ENCODE measurements around the gene LIM2.
"Not testable (repeated sequence)": the region's sequence is repeated elsewhere in the genome, so short reads cannot be mapped to it uniquely, and the experiment has no call there.

LIM2 gene, protein sequence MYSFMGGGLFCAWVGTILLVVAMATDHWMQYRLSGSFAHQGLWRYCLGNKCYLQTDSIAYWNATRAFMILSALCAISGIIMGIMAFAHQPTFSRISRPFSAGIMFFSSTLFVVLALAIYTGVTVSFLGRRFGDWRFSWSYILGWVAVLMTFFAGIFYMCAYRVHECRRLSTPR

DNA sequence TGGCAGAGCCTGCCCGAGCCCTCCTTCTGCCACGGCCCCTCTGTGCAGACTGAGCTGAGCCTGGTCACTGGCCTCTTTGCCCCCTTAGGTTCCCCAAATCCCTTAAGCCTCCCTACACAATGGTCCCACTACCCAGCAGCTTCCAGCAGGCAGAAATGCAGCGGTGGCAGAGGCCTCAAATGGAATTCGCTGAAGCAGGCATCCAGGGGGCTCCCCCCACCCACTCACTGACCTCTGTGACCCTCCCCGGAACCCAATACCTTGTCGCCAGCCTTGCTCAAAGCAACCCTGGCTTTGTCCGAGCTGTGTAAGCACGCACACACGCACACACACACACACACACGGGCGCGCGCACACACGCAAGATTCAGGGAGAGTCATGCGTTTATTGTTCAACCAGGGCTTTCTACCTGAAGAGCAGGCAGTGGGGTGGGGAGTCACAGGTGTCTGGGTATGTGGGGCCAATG lies at the start of gene LIM2:
TSS of gene LIM2 (minus strand) at position 51 of the 466 bp plus-strand sequence. CDS start 531 bp downstream, outside the sequence.
- DNase-seq: no peak

DNA sequence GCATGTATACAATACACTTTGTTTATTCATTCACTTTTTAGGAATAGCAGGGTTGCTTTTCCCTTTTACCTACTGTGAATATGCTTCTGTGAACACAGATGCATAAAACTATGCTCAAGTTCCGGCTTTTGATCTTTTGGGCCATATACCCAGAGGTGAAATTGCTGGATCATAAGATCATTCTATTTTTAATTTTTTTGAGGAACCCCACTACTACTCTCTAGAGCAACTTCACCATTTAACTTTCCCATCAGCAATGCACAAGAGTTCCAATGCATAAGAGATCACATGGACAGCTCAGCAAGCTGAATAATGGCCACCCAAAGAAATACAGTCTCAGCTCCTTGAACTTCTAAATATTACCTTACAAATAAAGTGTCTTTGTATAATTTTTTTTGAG lies 46.7 kb upstream of the LIM2 start:
- DNase-seq: no peak

DNA sequence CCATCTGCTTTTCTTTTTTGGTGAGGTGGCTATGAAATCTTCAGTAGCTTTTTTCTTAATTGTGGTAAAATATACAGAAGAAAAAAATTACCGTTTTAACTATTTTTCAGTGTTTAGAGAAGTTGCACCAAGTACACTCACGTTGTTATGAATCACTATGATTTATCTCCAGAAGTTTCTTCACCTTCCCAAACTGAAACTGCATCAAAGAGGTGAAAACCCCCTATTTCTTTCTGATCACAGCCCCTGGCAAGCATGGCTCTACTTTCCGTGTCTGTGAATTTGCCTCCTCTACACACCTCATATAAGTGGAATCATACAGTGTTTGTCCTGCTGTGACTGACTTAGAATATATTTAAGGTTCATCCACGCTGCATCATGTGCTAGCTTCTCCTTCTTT lies 45.3 kb upstream of the LIM2 start:
- no peak for DNase-seq

DNA sequence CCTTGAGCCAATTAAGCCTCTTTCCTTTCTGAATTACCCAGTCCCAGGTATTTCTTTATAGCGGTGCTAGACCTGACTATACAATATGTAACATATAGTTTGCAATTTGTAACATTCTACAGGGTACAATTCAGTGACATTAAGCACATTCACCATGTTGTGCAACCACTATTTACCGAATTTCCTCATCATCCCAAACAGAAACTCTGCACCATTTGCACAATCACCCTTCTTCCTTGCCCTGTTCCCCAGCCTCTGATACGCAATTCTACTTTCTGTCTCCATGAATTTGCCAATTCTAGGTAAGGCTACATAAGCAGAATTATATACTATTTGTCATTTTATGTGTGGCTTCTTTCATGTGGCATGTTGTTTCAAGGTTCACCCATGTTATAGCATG lies 43.4 kb upstream of the LIM2 start:
- no peak for DNase-seq

DNA sequence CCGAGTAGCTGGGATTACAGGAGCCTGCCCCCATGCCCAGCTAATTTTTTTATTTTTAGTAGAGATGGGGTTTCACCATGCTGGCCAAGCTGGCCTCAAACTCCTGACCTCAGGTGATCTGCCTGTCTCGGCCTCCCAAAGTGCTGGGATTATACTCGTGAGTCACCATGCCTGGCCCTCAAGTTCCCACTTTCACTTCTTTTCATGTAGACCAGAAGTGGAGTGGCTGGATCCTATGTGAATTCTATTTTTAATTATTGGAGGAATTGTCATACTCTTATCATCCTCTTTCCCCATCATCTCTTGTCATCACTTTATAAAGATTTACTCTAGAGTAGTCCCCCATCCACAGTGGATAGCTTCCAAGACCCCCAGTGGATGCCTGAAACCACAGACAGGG lies 42.4 kb upstream of the LIM2 start:
- DNase-seq: no peak

DNA sequence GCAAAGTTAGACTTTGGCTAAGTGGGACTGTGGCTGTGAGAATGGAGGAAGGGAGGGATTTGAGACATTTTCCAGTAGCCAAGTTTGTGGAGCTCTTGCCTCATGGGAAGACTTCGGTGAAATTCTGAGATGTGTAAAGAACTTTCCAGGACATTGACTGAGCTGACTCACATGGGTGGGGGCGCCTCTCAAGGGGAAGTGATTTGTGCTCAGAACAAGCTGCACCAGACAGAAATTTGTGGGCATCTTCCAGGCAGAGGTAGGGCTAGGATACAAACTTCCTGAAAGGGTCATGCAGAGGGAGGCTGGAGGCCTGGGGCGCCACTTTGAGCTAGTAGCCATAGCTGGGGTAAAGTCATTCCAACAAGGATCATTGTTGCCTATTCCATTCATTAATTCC lies 39.4 kb upstream of the LIM2 start:
- no peak for DNase-seq

DNA sequence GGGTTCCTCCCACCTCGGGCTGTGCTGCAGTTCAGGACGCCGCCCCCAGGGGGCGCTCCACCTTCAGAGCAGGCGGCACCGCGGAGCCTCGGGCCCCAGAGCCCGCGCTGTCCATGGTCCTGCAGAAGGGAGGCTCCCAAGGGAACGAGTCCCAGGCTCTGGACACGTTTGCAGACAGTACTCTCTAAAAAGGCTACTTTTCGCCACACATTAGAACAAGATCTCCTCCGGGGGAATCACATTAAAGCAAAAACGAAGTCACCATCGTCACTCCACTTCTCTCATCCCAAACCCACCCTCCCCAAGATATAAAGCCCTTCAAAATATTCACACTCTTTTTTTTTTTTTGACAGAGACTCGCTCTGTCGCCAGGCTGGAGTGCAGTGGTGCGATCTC lies 34.3 kb upstream of the LIM2 start:
- peak; percentile 92 for DNase-seq

DNA sequence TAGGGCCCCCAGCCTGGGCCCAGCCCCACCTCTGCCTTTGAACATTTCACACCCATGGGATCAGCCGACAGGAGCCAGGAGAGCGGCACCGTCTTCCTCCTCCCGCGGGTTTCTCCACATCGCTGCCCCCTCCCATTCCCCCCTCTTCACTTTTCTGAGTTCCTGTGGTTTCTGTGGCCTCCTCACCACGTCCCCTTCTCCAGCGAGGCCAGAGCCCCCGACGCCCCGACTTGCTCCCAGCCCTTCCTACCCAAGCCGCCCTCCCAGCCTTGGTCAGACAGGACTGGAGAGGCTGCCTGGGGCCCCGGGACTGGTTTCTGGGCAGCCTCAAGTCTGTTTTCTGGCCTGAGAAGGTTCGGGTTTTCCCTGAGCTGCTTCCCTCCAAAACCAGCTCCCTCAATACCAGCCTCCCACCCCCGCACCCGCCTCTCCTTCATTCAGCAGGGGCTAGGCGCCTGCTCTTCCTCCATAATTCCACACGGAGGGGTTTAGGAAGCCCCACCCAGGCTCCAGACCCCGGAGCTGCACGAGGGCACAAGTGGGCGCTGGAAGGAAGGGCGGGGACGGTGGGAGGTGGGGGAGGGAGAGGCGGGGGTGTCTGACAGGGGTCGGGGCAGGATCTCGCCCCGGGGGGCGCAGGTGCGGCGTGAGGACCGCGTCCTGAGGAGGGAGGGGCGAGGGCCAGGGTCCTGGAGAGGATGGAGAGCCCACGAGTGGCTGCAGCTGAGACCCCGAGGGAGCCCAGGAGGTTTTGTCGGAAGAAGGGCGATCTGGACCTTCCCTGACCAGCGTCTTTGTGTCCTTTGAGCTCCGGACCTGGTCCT lies 33.7 kb upstream of the LIM2 start:
- no peak for DNase-seq

DNA sequence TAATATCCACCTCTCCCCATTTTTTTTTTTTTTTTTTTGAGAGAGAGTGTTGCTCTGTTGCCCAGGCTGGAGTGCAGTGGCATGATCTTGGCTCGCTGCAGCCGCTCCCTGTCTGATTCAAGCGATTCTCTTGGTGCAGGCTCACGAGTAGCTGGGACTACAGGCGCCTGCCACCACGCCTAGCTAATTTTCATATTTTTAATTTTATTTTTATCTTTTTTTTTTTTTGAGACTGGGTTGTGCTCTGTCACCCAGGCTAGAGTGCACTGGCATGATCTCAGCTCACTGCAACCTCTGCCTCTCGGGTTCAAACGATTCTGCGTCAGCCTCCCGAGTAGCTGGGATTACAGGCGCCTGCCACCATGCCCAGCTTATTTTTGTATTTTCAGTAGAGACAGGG lies 32.7 kb upstream of the LIM2 start:
- not testable (repeated sequence) for DNase-seq

DNA sequence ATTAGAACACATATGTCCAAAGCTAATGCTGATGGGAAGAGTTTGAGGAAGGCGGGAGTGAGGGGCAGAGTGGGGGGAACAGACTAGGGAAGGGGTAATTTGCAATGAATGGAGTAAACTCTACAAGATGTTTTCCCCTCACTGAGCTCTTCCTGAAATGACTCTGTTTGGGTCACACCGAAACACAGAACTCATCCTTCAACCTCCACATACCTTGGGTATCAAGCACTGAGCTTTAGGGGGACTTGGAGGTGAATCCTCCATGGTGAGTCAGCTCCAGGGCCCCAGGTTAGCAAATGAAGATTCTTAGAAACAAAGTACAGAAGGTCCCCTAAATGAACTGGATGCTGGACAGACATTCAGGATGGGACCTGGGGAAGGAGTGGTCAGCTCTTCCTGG lies 30.9 kb upstream of the LIM2 start:
- DNase-seq: no peak

DNA sequence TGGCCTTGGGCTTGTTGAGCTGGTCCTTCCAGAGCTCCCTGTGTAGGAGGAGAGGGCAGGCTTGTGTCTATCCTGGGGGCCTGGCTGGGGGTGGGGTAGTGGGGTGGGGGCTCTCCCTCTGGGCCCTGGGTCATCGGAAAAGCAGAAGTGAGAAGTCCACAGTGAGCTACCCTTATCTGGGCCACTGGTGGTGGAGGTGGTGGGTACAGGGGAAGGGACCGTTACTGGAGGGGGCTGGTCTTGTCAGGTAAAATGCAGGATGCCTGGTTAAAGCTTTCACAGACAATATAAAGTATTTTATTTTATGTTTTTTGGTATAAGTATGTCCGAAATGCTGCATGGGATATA lies 30.0 kb upstream of the LIM2 start:
- no peak for DNase-seq

DNA sequence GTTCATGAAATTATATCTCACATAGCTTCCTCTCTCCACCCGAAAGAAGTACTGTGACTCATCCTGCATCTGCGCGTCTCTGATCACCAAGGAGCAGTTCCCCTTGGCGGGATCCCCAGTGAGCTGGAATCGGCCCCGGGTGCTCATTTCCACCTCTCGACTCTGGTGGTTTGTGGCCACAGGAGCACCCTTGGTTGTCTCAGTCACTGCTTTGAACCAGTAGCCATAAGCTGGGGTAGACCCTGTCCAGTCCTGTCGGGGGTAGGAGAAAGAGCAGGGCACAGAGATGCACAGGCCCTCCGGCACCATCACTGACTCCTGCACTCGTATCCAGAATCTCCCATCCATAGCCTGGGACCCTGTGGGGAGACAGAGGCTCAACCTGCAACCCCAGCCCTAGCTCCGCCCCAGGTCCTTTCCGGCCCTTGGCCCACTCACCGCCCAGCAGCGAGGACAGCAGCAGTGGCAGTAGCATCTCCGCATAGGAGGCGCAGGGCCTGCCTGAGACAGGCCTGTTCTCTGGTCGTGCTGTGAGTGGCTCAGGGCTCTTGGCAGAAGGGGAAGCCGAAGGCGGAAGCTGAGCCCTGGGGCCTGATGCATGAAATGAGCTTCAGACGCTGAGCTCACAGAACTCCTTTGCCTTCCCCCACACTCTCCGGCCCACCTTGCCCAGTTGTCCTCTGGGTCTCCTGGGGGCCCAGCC lies 29.5 kb upstream of the LIM2 start, which contains the start of gene SIGLEC10:
TSS of gene SIGLEC10 (minus strand) at position 536 of the 703 bp plus-strand sequence. CDS start at position 475, 61 bp downstream.
- DNase-seq: no peak

DNA sequence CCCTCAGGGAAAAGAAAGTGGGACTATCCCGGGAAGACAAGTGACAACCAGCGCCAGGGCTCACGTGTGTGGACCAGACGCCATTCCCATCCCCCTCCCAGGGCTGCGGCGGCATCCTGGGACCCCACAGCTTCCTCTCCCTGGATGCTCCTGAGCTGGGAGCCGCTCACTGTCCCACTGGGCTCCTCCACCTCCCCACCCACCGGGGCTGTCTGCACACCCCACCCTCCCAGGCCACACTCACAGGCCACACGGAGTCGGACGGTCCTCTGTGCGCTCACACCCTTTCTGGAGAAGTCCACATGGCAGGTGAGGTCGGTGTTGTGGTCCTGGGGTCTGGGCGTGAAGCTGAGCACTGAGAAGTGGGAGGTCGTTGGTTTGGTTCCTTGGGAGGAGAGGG lies 28.6 kb upstream of the LIM2 start:
- not testable (repeated sequence) for DNase-seq

DNA sequence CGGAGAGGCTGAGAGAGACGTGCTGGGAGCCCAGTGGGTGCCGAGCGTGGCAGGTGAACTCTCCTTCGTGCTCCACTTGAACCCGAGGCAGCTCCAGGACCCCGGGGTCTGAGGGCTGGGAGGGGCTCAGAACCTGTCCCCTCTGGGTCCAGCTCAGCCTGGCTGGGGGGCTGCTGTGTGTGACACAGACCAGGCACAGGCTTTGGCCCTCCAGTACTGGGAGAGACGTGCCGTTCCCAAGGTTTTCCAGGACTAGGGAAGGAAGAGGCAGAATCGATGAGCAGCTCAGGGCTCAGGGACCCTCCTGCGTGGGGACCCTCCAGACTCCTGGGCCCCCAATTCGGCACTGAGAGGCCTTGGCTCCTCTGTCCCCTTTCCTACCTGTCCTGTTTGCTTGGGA lies 27.4 kb upstream of the LIM2 start:
- DNase-seq: no peak

DNA sequence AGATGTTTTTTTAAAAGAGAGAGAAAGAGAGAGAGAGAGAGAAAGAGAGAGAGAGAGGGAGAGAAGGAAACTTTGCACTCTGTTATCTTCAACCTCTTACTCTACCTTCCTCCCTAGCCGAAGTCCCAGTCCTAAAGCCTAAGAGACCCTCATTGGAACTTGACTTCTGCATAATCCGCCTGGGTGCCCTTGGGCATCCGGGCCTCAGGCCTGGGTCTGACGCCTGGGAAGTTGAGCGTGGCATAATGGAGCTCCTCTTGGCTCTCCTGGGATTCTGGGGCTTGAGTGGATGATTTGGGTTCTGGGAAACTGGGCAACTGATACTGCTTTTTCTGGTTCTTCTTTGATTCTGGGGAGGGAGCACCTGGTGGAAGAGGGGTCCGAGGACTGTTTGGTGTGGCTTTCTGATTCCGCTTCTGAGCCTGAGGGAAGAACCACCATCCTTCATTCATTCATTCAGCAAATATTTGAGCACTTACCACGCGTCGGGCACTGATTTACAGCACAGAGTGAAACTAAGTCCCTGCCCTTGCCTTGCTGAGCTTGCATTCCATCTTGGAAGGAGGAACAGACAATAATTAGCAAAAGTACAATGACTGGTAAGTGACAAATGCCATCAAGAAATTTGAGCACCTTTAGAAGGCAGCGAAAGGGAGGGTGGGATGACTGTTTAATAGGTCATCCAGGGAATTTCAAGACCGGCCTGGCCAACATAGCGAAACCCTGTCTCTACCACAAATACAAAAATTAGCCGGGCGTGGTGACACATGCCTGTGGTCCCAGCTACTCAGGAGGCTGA lies 23.4 kb upstream of the LIM2 start:
- no peak for DNase-seq

DNA sequence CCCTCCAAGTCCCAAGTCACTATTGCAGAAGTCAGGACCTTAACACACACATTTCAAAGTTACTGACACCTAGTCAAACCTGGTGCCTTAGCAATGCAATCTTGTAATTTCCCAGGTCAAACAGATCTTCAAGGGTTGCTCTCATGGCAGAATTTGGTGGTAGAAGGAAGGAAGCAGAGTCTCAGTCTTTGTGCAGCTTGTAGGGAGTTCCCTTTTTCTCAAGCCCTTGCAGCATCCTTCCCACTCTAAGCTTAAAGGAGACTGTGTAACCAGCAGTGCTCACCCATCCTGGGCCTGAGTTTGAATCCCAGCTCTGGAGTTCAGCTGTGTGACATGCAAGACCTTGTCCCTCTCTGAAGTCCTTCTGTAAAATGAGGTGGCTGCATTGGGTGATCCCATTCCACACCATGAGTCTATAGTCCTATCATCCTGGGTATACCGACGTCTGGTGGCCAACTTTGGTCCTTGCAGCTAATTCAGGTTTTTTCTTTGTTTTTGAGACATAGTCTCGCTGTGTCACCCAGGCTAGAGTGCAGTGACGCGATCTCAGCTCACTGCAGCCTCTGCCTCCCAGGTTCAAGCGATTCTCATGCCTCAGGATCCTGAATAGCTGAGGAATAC lies 19.8 kb upstream of the LIM2 start:
- no peak for DNase-seq

DNA sequence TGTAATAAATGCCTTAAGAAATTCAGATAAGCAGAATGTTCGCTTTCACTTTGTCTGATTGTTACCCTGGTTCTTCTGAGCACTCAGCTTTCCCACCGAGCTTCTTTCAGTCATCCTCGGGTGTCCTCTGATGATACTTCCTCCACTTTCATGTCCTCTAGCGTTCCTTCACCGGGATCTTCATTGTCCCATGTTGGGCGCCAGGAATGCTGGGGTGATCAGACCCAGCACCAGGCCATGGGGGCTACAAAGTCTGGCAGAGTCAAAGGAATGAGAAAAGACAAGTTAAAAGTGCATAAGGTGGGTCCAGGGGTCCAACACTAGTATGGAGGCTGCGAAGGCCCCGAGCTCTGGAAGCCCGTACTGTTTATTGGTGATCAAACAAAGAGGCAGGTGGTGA lies 14.3 kb upstream of the LIM2 start:
- no peak for DNase-seq

DNA sequence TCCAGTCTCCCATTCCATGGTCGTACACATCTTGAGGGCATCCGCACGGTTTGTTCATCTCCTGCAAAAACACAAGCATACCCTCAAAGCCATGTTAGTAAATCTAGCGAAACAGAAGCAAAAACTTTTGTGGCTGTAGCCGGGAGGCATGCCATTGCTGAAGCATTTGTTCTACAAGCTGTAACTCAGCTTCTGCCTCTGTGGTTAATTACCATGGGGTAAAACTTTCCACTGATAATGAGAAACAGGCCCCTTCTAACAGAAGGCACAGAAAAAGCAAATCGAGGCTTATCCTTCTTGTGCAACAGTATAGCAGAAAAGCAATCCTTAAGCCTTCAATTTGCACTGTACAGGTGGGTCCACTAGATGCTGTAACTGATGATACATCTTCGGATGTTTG lies 12.2 kb upstream of the LIM2 start:
- not testable (repeated sequence) for DNase-seq

DNA sequence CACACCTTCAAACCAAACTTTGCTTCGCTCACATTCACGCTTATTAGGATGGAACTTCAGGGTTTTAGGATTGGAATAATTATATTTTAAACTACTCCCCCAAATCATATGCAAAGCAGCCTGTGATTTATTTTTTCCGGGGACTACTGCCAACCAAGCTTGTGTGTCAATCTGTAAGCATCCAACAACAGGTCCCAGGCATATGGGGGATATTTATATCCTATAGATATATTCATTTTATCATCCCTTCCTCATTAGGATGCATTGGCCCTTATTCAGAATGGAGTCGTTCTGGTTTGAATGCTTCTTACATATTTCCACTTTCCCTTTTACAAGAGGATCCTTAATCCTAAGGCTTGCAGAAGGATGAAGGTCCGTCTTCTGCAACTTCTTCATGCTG lies 11.5 kb upstream of the LIM2 start:
- DNase-seq: no peak

DNA sequence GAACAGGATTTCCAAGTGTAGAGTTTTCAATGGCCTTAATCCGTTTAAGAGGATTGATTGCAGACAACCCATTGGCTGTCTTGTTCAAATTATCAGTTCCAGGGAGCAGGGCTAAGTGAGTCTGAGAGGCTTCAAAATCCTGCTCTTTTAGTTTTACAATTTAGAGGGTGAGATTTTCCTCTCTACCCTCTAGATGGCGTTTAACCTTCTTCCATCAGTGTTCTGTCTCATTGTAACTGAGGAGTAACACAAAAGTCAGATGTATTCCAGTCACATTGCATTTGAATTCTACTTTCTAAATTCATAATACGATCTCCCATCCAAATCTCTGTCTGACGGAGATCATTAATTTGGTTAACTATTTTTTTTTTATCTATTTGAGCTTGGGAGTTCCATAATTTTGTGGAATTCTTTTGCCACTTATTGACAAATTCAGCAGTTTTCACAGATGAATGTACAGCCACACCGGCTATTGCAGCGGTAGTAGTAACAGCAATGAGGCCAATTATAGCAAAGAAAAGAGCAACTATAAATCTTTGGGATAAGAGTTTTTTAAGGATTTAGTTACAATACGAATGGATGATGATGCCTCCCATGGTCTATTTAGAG lies 10.4 kb upstream of the LIM2 start:
- no peak for DNase-seq

DNA sequence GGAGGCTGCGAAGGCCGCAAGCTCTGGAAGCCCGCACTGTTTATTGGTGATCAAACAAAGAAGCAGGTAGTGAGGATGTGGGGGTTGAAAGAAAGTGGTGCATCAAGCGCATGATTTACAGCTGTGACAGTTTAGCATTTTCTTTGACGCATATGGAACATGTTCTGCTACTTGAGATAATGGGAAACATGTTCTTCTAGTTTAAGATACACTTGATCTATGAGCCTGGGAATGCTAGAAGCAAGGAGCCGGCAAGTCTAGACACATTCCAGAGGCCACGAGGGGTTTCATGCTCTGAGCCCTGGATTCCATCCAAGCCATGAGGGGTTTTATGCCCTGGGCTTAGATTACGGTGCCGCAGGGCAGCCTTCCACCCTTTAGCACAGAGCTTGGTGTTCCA lies 9.7 kb upstream of the LIM2 start:
- not testable (repeated sequence) for DNase-seq

DNA sequence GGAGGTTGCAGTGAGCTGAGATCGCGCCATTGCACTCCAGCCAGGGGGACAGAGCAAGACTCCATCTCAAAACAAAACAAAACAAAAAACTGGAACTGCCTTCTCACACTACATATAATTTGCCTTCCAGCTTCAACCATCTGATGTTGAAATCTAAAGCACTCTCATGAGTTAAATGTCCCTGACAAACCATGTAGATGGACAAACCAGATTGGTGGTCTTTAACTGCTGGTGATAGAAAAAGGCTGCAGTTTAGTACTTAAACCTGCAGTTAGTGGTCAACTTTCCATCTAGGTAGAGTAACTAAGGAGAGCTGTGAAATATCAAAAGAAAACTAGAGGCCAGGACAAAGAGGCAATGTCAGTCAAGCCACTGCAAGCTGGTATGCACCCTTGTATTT lies 8.4 kb upstream of the LIM2 start:
- no peak for DNase-seq

Measured in stimulated activated CD4-positive, alpha-beta T cell treated with anti-CD3 and anti-CD28 coated beads, Interleukin-12 subunit alpha, Interleukin-12 subunit beta, amount 100 ng/mL, for 4 hours (primary cell).